AG09319 (cell line): ENCODE results near the gene ANGEL1.
A peak's percentile ranks its signal among the peaks of the same experiment; 100 is the strongest.

Experiments
- DNase-seq: peaks from one replicate; pipeline ENCODE4 v3.0.0-alpha.2; 2010; ENCODE audit warnings: low read depth; ENCODE audit errors: extremely low read depth
- TF ChIP-seq, protein P1 (sequence below): IDR thresholded peaks from 2 replicates; pipeline ENCODE4 v1.5.1; 2011; ENCODE audit warnings: low read depth, mild to moderate bottlenecking, inconsistent platforms, low read length, moderate library complexity

ANGEL1 gene

GRCh38 chr14:76820700-76821099 lies 8.0 kb upstream of the ANGEL1 start:
- TF ChIP-seq, protein P1, sequence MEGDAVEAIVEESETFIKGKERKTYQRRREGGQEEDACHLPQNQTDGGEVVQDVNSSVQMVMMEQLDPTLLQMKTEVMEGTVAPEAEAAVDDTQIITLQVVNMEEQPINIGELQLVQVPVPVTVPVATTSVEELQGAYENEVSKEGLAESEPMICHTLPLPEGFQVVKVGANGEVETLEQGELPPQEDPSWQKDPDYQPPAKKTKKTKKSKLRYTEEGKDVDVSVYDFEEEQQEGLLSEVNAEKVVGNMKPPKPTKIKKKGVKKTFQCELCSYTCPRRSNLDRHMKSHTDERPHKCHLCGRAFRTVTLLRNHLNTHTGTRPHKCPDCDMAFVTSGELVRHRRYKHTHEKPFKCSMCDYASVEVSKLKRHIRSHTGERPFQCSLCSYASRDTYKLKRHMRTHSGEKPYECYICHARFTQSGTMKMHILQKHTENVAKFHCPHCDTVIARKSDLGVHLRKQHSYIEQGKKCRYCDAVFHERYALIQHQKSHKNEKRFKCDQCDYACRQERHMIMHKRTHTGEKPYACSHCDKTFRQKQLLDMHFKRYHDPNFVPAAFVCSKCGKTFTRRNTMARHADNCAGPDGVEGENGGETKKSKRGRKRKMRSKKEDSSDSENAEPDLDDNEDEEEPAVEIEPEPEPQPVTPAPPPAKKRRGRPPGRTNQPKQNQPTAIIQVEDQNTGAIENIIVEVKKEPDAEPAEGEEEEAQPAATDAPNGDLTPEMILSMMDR = no peak
- DNase-seq = no peak

- TF ChIP-seq, protein P1 = no peak
- no peak for DNase-seq
Observed at GRCh38 chr14:76814726-76815645, 2.3 kb upstream of the ANGEL1 start.

GRCh38 chr14:76812093-76812421 lies 625 bp downstream of the ANGEL1 start:
- no peak for DNase-seq
- TF ChIP-seq, protein P1 = no peak

DNA sequence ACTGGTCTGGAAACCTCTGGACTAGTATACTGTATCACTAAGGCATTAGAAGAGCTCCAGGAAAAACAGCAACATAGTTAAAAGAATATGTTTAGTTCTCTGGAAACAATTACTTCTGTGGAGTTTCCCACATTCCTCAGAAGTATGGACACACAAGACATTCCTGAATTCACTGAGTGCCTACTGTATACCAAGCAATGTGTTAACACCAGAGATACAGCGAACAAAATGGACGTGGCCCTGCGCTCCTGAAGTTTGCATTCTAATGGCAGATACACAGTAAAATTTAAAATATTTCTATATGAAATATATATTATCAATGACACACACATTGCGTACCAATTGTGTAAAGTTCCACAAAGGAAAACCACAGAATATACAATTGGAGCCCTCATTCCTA lies 1.1 kb downstream of the ANGEL1 start:
- DNase-seq = no peak
- TF ChIP-seq, protein P1 = no peak

DNA sequence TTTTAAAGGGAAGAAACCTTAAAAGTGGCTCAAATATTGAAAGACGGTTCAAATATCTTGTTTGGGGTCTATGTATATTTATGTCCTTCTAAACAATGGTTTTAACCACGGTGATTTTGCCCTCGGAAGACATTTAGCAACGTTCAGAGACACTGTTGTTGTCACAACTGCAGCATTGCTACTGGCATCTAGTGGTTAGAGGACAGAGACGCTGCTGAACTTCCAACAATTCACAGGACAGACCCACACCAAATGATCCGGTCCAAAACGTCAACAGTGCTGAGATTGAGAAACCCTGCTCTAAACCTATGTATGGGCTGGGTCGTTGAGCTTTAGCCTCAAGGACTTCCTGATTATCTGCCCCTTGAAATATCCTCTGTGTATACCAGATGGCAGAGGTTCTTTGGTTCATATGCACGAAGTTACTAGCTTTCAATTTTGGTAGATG lies 1.7 kb downstream of the ANGEL1 start:
- TF ChIP-seq, protein P1 = peak; percentile 69

GRCh38 chr14:76810525-76810924 lies 2.2 kb downstream of the ANGEL1 start:
- TF ChIP-seq, protein P1 = no peak

More for the DNA sequence above, 1.7 kb downstream of the ANGEL1 start:
- peak; percentile 18 for DNase-seq

DNA sequence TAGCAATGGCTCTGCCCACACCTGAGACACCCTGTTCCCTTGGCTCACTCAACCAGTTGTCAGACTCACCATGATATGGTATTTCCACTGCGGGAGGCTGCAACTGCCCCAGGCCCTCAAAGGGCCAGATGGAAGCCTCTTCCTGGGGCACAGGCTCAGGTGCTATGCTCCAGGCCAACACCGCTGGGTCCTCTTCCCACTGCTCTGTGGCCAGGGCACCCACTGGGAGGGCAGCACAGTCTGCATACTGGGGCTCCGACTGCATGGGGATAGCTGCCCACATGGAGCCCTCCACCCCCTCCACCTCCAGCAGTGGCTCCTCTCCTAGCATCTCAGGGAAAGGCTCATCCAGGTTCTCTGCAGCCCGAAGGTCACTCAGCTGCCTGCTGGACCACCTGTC lies 3.7 kb downstream of the ANGEL1 start:
- TF ChIP-seq, protein P1 = no peak
- DNase-seq = no peak

More at GRCh38 chr14:76810525-76810924, 2.2 kb downstream of the ANGEL1 start:
- no peak for DNase-seq
